HCT116 (cell line): ENCODE results near the gene BCAR1. TPM values are rescaled to one million over a fixed set of nuclear protein-coding genes. Genes with fewer than 3 reads are reported as not detected.

Experiments used
- ELF1 ChIP-seq: IDR thresholded peaks from 2 replicates; pipeline ENCODE4 v1.6.1; 2012; ENCODE audit warnings: low read depth, borderline replicate concordance
- JUND ChIP-seq: IDR thresholded peaks from 2 replicates; pipeline ENCODE4 v1.6.1; 2012
- POLR2A ChIP-seq: IDR thresholded peaks from 2 replicates; pipeline ENCODE4 v1.7.0; 2011; ENCODE audit warnings: borderline replicate concordance; ENCODE audit not compliant: insufficient read depth, insufficient read length; ENCODE audit errors: extremely low read depth
- POLR2AphosphoS5 ChIP-seq: IDR thresholded peaks from 2 replicates; pipeline ENCODE4 v1.6.1; 2011; ENCODE audit warnings: mild to moderate bottlenecking, low read depth, low read length, moderate library complexity
- RAD21 ChIP-seq: IDR thresholded peaks from 2 replicates; pipeline ENCODE4 v1.6.1; 2012; ENCODE audit warnings: low read depth, mild to moderate bottlenecking
- REST ChIP-seq: IDR thresholded peaks from 2 replicates; pipeline ENCODE4 v1.6.1; 2012; ENCODE audit warnings: low read depth
- SP1 ChIP-seq: IDR thresholded peaks from 2 replicates; pipeline ENCODE4 v1.6.1; 2012; ENCODE audit warnings: low read depth
- SRF ChIP-seq: IDR thresholded peaks from 2 replicates; pipeline ENCODE4 v1.6.1; 2012; ENCODE audit warnings: low read depth
- TCF7L2 ChIP-seq: IDR thresholded peaks from 2 replicates; pipeline ENCODE4 v1.7.0; 2011; ENCODE audit warnings: borderline replicate concordance, inconsistent platforms; ENCODE audit not compliant: insufficient read depth, insufficient read length; ENCODE audit errors: extremely low read depth
- YY1 ChIP-seq: IDR thresholded peaks from 2 replicates; pipeline ENCODE4 v1.6.1; 2011; ENCODE audit warnings: low read length, low read depth, moderate library complexity, mild to moderate bottlenecking; ENCODE audit not compliant: insufficient replicate concordance; ENCODE audit errors: extremely low read depth
- ZBTB33 ChIP-seq: IDR thresholded peaks from 2 replicates; pipeline ENCODE4 v1.6.1; 2011; ENCODE audit warnings: mild to moderate bottlenecking, low read length, moderate library complexity; ENCODE audit not compliant: insufficient replicate concordance; ENCODE audit errors: extremely low read depth
- ZFX ChIP-seq: fragments of 450-650 bp; IDR thresholded peaks from 2 replicates; pipeline ENCODE4 v1.6.1; 2017
- ZNF274 ChIP-seq: fragments of 200-500 bp; sonication (Bioruptor generic); IDR thresholded peaks from 2 replicates; pipeline ENCODE4 v1.6.1; 2014; ENCODE audit warnings: mild to moderate bottlenecking, low read depth, low read length, inconsistent platforms
- total RNA-seq: library from RNA; stranded (reverse); gene quantifications from one replicate; pipeline ENCODE4 v1.2.1, GENCODE V29; 2021; ENCODE audit not compliant: unreplicated experiment

Gene BCAR1
- total RNA-seq, 1 experiment from 2014 or later: 49.6 TPM

- TF ChIP-seq REST: no peak
- TF ChIP-seq ZFX: no peak
- TF ChIP-seq POLR2A: no peak
- no peak for TF ChIP-seq ELF1
- no peak for TF ChIP-seq ZNF274
- TF ChIP-seq POLR2AphosphoS5: no peak
- TF ChIP-seq YY1: no peak
- TF ChIP-seq TCF7L2: no peak
- no peak for TF ChIP-seq ZBTB33
- TF ChIP-seq SP1: no peak
- TF ChIP-seq JUND: no peak
- no peak for TF ChIP-seq SRF
- no peak for TF ChIP-seq RAD21
These were observed 10.8 kb upstream of the BCAR1 start (continued) for GRCh38 chr16:75262104-75262799.
